HG03039 (cell line): Measurements from ENCODE around the gene FXN.
"Not testable (repeated sequence)": the region's sequence is repeated elsewhere in the genome, so short reads cannot be mapped to it uniquely, and the experiment has no call there.

Source experiments
- ATAC-seq: cut with Tn5 transposase; IDR thresholded peaks from one replicate; pipeline ENCODE4 v1.9.1; 2021; ENCODE audit warnings: mild to moderate bottlenecking, moderate library complexity; ENCODE audit not compliant: unreplicated experiment

The FXN gene

GRCh38 chr9:69023650-69024049, 11.9 kb upstream of the FXN start:
- no peak for ATAC-seq

- ATAC-seq = no peak
Measured at GRCh38 chr9:69027355-69028097, 8.0 kb upstream of the FXN start.

- ATAC-seq = no peak
Measured at GRCh38 chr9:69028754-69029153, 6.8 kb upstream of the FXN start.

- ATAC-seq = no peak
Measured at GRCh38 chr9:69029535-69029934, 6.0 kb upstream of the FXN start.

- ATAC-seq = no peak
Measured at GRCh38 chr9:69030851-69031645, 4.5 kb upstream of the FXN start.

- ATAC-seq = no peak
Measured at GRCh38 chr9:69034071-69034470, 1.5 kb upstream of the FXN start.

- peak; percentile 23 for ATAC-seq
Measured at GRCh38 chr9:69036309-69036708, 757 bp downstream of the FXN start.

- ATAC-seq = no peak
Measured at GRCh38 chr9:69036799-69037198, 1.2 kb downstream of the FXN start.

GRCh38 chr9:69040646-69041045, 5.1 kb downstream of the FXN start:
- ATAC-seq = no peak

- ATAC-seq = no peak
Measured at GRCh38 chr9:69044240-69045219, 9.0 kb downstream of the FXN start.

- ATAC-seq = no peak
Measured at GRCh38 chr9:69045821-69046220, 10.3 kb downstream of the FXN start.

- no peak for ATAC-seq
Measured at GRCh38 chr9:69046723-69047122, 11.2 kb downstream of the FXN start.

- ATAC-seq = no peak
Measured at GRCh38 chr9:69047371-69047770, 11.8 kb downstream of the FXN start.

GRCh38 chr9:69049094-69049493, 13.5 kb downstream of the FXN start:
- no peak for ATAC-seq

GRCh38 chr9:69050936-69051335, 15.4 kb downstream of the FXN start:
- ATAC-seq = not testable (repeated sequence)

GRCh38 chr9:69054989-69055388, 19.4 kb downstream of the FXN start:
- no peak for ATAC-seq

GRCh38 chr9:69056191-69056815, 20.8 kb downstream of the FXN start:
- ATAC-seq = no peak

- ATAC-seq = no peak
Measured at GRCh38 chr9:69058101-69058500, 22.5 kb downstream of the FXN start.

GRCh38 chr9:69060766-69061165, 25.2 kb downstream of the FXN start:
- ATAC-seq = no peak

- ATAC-seq = no peak
Measured at GRCh38 chr9:69062195-69062594, 26.6 kb downstream of the FXN start.

GRCh38 chr9:69063839-69064238, 28.3 kb downstream of the FXN start:
- ATAC-seq = no peak
